ENCODE data around the gene BBS9.
A peak's percentile ranks its signal among the peaks of the same experiment; 100 is the strongest.
"Not testable (repeated sequence)": the region's sequence is repeated elsewhere in the genome, so short reads cannot be mapped to it uniquely, and the experiment has no call there.

The BBS9 gene

DNA sequence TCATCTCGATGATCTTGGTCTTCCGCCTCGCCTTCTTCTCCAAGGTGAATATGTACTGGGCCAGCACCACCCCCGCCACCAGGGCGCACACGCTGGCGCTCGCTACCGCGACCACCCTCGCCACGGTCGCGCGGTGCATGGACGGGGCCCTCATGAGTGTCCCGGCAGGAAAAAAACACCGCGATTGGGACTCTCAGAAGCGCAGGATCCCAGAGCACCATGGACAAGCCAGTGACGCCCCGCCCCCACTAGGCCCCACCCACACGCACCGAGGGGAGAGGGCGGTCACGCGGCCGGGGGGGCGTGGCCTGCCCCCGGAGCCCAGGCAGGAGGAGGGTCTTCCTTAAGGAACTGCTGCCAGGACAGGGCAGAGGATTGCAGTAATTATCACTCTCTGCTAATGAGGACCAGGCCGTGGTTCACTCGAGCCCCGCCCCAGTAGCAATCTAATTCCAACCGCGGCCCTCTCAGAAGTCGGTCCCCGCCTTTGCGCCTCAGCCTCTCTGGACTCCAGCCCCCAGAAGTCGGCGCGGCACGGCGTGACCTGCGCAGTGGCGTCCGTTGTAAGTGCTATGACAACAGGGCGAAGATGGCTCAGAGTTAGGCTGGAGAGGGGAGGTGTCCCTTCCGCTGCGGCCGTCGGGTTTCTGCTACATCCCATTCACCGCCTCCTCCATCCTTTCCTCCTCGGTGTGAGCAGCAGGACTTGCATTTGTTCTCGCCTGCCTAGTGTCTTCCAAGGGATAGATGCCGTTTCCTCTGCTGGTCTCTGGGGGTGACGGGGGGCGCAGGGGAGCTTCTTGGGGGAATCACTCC lies at the start of gene BBS9:
TSS of gene BBS9 (plus strand) at position 575 of the 816 bp plus-strand sequence. CDS start 16,689 bp downstream, outside the sequence.
- peak within 1 kb of the TSS; percentile 85 for H3K9ac ChIP-seq (ENCODE audit: low read length)
- no peaks in the 10 kb centered on the region for H3K36me3 ChIP-seq (ENCODE audit: control insufficient read depth, insufficient read depth, low read length, severe bottlenecking)
- no peaks in the 10 kb centered on the region for H3K27me3 ChIP-seq (replicated peaks; ENCODE audit: control insufficient read depth, insufficient read depth, low read length)
- peaks cover 9% of the 10 kb centered on the region for H3K4me1 ChIP-seq (ENCODE audit: control insufficient read depth, insufficient read depth, low read length)
- H3K4me3 ChIP-seq (ENCODE audit: low read length) = peak within 1 kb of the TSS; percentile 93
- H3K9me3 ChIP-seq (ENCODE audit: control insufficient read depth, low read length) = peaks cover 5% of the 10 kb centered on the region
- peak; percentile 97 for DNase-seq (ENCODE audit: low read depth)

DNA sequence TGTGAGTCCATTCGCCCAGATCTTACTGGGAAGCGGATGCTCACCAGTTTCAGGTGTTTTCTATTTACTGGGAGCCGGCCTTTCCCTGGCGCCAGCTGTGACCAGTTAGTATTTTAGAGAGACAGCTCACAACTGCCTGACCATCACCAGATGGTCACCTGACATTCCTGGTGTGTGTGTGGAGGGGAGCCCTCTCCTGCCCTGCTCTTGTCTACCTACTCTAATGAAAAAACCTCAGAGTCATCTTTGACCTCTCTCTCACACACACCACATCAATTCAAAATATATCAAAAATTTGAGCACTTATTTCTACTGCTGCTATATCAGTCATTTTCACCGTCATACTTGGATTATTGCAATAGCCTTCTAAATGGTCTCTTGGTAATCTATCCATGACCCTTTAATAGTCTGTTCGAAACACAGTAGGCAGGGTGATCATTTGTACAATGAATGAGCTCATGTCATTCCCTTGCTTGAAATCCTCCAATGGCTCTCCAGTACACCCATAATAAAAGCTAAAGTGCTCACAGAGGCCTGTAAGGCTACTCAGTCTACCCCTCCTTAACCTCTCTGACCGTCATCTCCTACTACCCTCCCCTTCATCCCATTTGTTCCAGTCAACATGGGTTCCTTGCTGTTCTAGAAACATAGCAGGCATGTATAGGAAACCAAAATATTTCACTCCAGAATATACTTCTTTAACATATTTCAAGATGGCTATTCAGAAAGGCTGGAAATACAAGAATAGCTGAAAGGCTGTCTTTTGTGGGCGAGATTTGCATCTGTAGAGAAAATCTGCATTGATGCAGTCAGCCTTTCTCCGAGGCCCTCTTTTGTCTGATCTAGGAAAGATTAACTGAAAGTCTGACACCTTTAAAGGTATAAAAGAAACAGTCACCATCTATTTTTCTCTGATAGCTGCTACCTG lies 49.3 kb upstream of the BBS9 start:
- Histone ChIP-seq H3K27me3 (replicated peaks; ENCODE audit: control insufficient read depth, insufficient read depth, low read length) (peaks cover 25% of the 10 kb centered on the region), H3K9ac (ENCODE audit: low read length) (no peak overlapping the region), H3K4me1 (ENCODE audit: control insufficient read depth, insufficient read depth, low read length) (no peaks in the 10 kb centered on the region), H3K36me3 (ENCODE audit: control insufficient read depth, insufficient read depth, low read length, severe bottlenecking) (no peaks in the 10 kb centered on the region), H3K4me3 (ENCODE audit: low read length) (no peak overlapping the region), H3K9me3 (ENCODE audit: control insufficient read depth, low read length) (no peaks in the 10 kb centered on the region)
- no peak for DNase-seq (ENCODE audit: low read depth)

DNA sequence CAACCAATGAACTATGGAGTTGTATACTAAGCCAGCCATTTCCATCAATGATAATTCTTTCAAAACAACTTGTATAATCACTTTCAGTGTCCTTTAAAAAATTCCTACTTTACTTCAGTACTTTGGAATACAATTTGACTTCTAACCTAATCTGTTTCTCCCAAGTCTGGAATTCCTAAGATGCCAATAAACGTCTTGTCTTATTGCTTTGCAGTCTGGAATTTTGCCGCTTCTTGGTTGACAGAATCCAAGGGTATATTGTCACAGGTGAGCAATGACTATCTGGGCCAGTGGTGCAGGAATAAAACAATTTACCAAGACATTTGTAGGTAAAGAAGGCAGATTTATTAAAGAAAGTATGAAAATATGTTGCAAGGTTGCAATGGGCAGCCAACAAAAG lies 42.0 kb upstream of the BBS9 start:
- no peak for DNase-seq (ENCODE audit: low read depth)
- Histone ChIP-seq H3K4me3 (ENCODE audit: low read length) (no peak overlapping the region), H3K9me3 (ENCODE audit: control insufficient read depth, low read length) (no peaks in the 10 kb centered on the region), H3K4me1 (ENCODE audit: control insufficient read depth, insufficient read depth, low read length) (no peaks in the 10 kb centered on the region), H3K36me3 (ENCODE audit: control insufficient read depth, insufficient read depth, low read length, severe bottlenecking) (no peaks in the 10 kb centered on the region), H3K9ac (ENCODE audit: low read length) (no peak overlapping the region), H3K27me3 (replicated peaks; ENCODE audit: control insufficient read depth, insufficient read depth, low read length) (peaks cover 3% of the 10 kb centered on the region)

DNA sequence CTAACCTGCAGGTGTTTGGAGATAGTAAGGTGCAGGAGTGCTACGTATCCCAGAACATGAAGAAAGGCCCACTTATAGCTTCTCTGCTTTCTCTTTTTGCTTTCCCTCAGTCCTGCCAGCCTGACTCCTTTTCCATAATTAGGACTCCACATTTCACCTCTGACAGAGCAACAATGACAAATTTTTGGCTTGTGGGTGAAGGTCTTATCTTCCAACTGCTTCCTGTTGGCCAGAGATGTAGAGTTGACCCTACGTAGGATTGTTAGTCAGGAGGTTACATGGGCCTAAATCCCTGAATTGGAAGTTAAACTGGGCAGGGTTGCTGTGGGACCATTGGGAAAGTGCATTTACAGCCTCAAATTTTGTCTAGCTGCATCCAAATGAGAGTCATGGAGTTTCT lies 41.5 kb upstream of the BBS9 start:
- no peak for DNase-seq (ENCODE audit: low read depth)
- Histone ChIP-seq H3K9ac (ENCODE audit: low read length) (no peak overlapping the region), H3K4me3 (ENCODE audit: low read length) (no peak overlapping the region), H3K27me3 (replicated peaks; ENCODE audit: control insufficient read depth, insufficient read depth, low read length) (peaks cover 2% of the 10 kb centered on the region), H3K36me3 (ENCODE audit: control insufficient read depth, insufficient read depth, low read length, severe bottlenecking) (no peaks in the 10 kb centered on the region), H3K4me1 (ENCODE audit: control insufficient read depth, insufficient read depth, low read length) (no peaks in the 10 kb centered on the region), H3K9me3 (ENCODE audit: control insufficient read depth, low read length) (no peaks in the 10 kb centered on the region)

DNA sequence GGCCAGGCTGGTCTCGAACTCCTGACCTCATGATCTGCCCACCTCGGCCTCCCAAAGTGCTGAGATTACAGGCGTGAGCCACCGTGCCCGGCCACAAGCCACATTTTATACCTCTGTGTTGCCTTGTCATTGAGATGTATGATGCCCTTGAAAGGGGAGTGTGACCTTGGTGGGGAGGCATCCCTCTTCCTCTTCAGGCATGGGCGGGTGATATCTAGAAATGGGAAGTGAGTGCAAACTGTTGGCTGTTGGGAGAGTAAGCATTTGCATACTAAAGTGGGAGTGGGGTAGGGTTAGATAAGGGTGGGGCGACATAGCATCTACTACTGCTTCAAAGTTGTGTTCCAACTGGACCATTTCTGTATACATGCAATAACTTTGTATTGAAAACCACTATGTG lies 40.2 kb upstream of the BBS9 start:
- no peak for DNase-seq (ENCODE audit: low read depth)
- Histone ChIP-seq H3K9me3 (ENCODE audit: control insufficient read depth, low read length) (no peaks in the 10 kb centered on the region), H3K27me3 (replicated peaks; ENCODE audit: control insufficient read depth, insufficient read depth, low read length) (no peaks in the 10 kb centered on the region), H3K4me1 (ENCODE audit: control insufficient read depth, insufficient read depth, low read length) (no peaks in the 10 kb centered on the region), H3K4me3 (ENCODE audit: low read length) (no peak overlapping the region), H3K36me3 (ENCODE audit: control insufficient read depth, insufficient read depth, low read length, severe bottlenecking) (peaks cover 12% of the 10 kb centered on the region), H3K9ac (ENCODE audit: low read length) (no peak overlapping the region)

DNA sequence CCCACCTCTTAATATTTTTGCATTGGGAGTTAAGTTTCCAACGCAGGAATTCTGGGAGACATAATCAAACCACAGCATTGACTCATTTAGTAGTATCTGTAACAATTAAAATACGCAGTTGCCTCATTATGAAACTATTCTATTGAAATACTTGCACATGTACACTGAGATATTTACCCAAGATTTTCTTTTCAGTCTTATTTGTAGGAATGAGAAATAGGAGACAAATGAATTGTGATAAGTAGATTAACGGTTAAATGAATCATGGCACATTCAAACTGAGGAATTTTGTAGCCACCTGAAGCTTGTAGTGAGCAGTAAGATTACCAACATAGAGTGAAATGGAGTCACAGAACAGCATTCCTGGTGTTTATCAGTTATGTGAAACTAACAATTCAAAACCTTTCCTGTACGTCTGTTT lies 38.2 kb upstream of the BBS9 start:
- peaks cover 30% of the 10 kb centered on the region for H3K36me3 ChIP-seq (ENCODE audit: control insufficient read depth, insufficient read depth, low read length, severe bottlenecking)
- DNase-seq (ENCODE audit: low read depth) = peak; percentile 34
- H3K27me3 ChIP-seq (replicated peaks; ENCODE audit: control insufficient read depth, insufficient read depth, low read length) = no peaks in the 10 kb centered on the region
- H3K9ac ChIP-seq (ENCODE audit: low read length) = no peak overlapping the region
- H3K4me1 ChIP-seq (ENCODE audit: control insufficient read depth, insufficient read depth, low read length) = no peaks in the 10 kb centered on the region
- no peaks in the 10 kb centered on the region for H3K9me3 ChIP-seq (ENCODE audit: control insufficient read depth, low read length)
- no peak overlapping the region for H3K4me3 ChIP-seq (ENCODE audit: low read length)

DNA sequence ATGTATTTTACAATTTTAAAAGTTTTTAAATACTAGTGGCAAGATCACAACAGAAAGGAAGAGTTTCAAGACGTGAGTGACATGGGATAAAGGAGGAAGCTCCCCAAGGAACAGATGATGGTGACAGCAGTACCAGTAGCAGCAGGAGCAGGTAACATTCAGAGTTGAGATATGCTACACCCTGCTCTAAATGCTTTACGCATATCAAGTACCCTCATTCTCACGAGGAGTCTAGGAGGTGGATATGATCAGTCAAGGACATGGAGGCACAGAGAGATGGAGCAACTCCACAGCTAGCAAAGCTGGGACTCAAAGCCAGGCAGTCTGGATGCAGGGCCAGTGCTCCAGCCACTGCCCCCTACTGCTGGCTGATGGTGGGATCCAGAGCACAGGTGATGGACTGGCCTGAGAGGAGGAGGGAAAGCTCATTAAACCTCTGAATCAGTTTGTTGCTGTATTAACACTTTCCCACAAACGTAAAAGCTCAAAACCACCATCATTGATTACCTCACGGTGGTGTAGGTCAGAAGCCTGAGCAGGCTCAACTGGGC lies 37.6 kb upstream of the BBS9 start:
- Histone ChIP-seq H3K4me3 (ENCODE audit: low read length) (no peak overlapping the region), H3K4me1 (ENCODE audit: control insufficient read depth, insufficient read depth, low read length) (no peaks in the 10 kb centered on the region), H3K36me3 (ENCODE audit: control insufficient read depth, insufficient read depth, low read length, severe bottlenecking) (peaks cover 35% of the 10 kb centered on the region), H3K9me3 (ENCODE audit: control insufficient read depth, low read length) (no peaks in the 10 kb centered on the region), H3K9ac (ENCODE audit: low read length) (no peak overlapping the region), H3K27me3 (replicated peaks; ENCODE audit: control insufficient read depth, insufficient read depth, low read length) (no peaks in the 10 kb centered on the region)
- DNase-seq (ENCODE audit: low read depth) = no peak

DNA sequence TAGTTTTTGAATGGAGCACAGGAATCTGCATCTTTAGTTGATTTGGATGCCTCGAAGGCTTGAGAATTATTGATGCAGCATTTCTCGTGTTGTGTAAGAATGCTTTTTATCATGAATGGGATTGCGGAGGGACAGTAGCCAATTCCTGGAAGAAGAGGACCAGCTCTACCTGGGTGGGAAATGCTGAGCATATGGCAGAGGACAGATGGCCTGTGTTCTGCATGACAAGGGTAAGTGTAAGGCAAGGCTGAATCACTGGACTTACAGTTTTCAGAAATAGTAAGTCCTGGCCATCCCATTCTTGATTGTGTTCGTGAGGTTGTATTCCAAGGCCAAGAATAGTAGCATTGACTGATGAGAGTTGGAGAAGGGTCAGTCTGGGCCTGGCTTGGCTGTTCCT lies 36.1 kb upstream of the BBS9 start:
- no peak overlapping the region for H3K9ac ChIP-seq (ENCODE audit: low read length)
- H3K4me1 ChIP-seq (ENCODE audit: control insufficient read depth, insufficient read depth, low read length) = no peaks in the 10 kb centered on the region
- H3K4me3 ChIP-seq (ENCODE audit: low read length) = no peak overlapping the region
- no peak for DNase-seq (ENCODE audit: low read depth)
- peaks cover 50% of the 10 kb centered on the region for H3K36me3 ChIP-seq (ENCODE audit: control insufficient read depth, insufficient read depth, low read length, severe bottlenecking)
- H3K27me3 ChIP-seq (replicated peaks; ENCODE audit: control insufficient read depth, insufficient read depth, low read length) = no peaks in the 10 kb centered on the region
- no peaks in the 10 kb centered on the region for H3K9me3 ChIP-seq (ENCODE audit: control insufficient read depth, low read length)

DNA sequence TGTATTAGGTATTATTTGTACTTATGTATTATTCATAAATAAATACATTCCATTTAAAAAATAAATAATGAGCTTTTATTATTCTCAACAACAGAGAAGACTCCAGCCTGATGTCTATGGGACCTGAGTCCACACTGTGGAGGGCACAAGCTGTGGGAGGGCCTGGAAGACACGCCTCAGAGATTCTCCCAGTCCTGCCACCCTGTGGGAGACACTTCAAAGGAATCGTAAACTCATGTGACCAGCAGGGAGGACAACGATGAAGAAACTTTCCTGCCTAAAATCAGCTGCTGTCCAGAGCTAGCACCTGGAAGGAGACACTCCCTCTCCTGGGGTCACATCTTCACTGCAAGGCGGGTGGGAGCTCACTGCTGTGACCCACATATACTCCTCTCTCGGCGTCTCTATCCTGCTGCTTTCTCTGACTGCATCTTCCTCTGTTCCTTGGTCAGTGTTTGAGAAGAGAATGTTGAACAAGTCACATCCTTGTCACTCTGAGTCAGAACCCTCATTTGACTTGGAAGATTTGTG lies 34.6 kb upstream of the BBS9 start:
- not testable (repeated sequence) for H3K4me3 ChIP-seq (ENCODE audit: low read length); H3K27me3 ChIP-seq (replicated peaks; ENCODE audit: control insufficient read depth, insufficient read depth, low read length); H3K9me3 ChIP-seq (ENCODE audit: control insufficient read depth, low read length); H3K9ac ChIP-seq (ENCODE audit: low read length); H3K4me1 ChIP-seq (ENCODE audit: control insufficient read depth, insufficient read depth, low read length); DNase-seq (ENCODE audit: low read depth)
- peaks cover 66% of the 10 kb centered on the region for H3K36me3 ChIP-seq (ENCODE audit: control insufficient read depth, insufficient read depth, low read length, severe bottlenecking)

DNA sequence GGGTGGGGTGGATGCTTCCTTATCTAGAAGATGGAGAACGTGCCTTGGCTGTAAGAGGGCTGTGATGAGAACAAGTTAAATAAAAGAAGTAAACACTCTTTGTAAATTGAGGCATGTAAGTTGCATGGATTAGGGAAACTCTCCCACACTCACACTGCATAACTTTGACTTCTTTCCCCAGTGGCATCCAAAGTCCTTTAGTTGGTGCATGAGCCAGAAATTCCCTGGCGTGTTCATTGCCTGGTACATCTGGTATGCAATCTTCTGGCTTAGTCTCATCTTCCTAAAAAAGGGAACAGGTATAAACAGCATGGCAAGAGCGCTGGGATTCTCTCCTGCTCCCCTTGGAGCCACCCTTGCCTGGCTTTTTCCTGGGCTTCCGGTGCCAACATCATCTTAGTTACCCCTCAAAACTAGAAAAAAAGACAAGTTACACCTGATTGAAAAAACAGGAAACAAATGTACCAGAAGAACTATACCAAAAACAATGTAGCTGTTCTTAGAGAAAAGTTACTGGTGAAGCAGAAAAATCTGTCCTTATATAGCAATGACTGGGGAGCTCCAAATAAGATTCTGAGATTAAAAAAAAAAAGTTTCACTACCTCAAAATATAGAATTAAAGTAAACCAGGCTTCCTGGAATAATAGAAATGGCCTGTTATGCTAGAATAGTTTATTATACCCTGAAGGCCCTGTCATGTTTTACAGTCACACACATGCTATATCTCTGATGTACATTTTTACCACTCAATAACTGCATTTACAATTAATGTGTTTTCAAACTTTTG lies 30.0 kb upstream of the BBS9 start:
- Histone ChIP-seq H3K36me3 (ENCODE audit: control insufficient read depth, insufficient read depth, low read length, severe bottlenecking) (peaks cover 76% of the 10 kb centered on the region), H3K4me3 (ENCODE audit: low read length) (no peak overlapping the region), H3K27me3 (replicated peaks; ENCODE audit: control insufficient read depth, insufficient read depth, low read length) (no peaks in the 10 kb centered on the region), H3K4me1 (ENCODE audit: control insufficient read depth, insufficient read depth, low read length) (peaks cover 10% of the 10 kb centered on the region), H3K9me3 (ENCODE audit: control insufficient read depth, low read length) (no peaks in the 10 kb centered on the region), H3K9ac (ENCODE audit: low read length) (no peak overlapping the region)
- DNase-seq (ENCODE audit: low read depth) = no peak
